MG63 (cell line): Measurements from ENCODE around the gene DUS2. TPM values are rescaled to one million over a fixed set of nuclear protein-coding genes. Genes with fewer than 3 reads are reported as not detected.
"Not testable (repeated sequence)": the region's sequence is repeated elsewhere in the genome, so short reads cannot be mapped to it uniquely, and the experiment has no call there.

Experiments
- DNase-seq: peaks from one replicate; pipeline ENCODE4 v3.0.0-alpha.2; 2020
- H3K27me3 ChIP-seq: fragments of 250-450 bp; sonication (Bioruptor Pico); 2 replicates; pipeline ENCODE4 v1.5.1; 2020; ENCODE audit warnings: mild to moderate bottlenecking, moderate library complexity
- H3K36me3 ChIP-seq: fragments of 250-450 bp; sonication (Bioruptor Pico); 2 replicates; pipeline ENCODE4 v1.5.1; 2020; ENCODE audit warnings: mild to moderate bottlenecking, moderate library complexity
- H3K4me3 ChIP-seq: fragments of 250-450 bp; sonication (Bioruptor Pico); 2 replicates; pipeline ENCODE4 v1.5.1; 2020; ENCODE audit warnings: mild to moderate bottlenecking, moderate library complexity
- H3K9me3 ChIP-seq: fragments of 250-450 bp; sonication (Bioruptor Pico); 2 replicates; pipeline ENCODE4 v1.5.1; 2020; ENCODE audit warnings: mild to moderate bottlenecking, moderate library complexity
- total RNA-seq: library from RNA; depleted of rRNA; stranded (reverse); fragments of >200 nt; shearing (Covaris generic); gene quantifications from 2 replicates; pipeline ENCODE4 v1.2.3, GENCODE V29; 2014; ENCODE audit warnings: low replicate concordance

DUS2 gene
- total RNA-seq, 1 experiment from 2014 or later: 16.9 TPM

DNA sequence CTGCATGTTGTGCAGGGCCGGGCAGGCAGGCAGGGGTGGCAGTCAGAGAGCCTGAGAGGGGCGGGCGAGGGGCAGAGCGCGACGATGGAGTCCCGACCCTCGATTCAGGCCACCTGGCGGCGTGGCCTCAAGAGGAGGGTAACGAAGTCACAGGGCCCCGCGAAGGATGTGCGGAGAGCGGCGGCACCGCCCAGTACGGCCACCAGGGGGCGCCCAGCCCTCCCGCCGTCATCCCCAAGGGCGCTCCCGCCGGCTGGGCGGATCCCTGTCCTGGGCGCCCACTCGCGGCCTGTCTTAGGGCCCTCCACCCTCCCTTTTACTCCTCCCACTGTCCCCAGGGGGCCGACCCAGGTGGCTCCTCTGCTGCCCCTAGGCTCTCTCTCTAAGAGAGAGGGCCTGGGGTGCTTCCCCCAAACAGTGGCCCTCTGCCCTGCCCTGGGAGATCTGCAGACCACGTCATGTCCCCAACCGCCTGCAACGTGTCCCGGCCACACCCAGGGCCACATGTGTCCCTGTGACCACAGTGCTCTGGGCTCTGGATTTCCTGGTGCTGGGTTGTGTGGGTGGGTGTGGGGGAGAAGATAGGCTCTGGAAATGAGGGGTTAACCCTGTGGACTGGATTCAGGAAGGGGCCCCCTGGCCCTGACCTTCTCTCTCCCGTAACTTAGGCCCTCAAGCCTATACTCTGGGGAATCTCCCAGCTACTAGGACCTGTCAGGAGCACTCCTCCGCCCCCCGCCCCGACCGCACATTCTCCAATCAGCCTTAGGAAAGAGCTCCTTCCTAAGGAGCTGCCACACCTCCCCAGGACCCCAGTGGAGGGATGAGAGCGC, 29.7 kb upstream of the DUS2 start:
- no peaks in the 10 kb centered on the region for H3K27me3 ChIP-seq
- H3K36me3 ChIP-seq: no peaks in the 10 kb centered on the region
- DNase-seq: peak; percentile 71
- H3K9me3 ChIP-seq: no peaks in the 10 kb centered on the region
- H3K4me3 ChIP-seq: no peak overlapping the region

DNA sequence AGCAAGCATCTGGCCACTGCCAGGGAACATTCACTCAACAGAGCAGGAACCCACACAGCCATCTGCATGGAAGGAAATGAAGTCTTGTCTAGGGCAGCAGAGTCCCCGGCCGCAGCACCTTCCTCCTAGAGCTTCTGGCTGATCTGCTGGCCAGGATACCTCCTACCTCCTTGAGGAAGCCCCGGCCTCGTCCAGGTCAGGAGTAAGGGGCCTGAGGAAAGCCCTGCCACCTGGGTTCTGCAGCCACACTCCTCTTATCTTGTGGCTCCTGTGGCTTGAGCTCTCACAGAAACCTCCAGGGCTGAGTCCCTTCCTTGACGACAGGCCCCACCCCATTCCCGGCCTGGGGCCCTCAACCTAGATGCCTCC, 29.1 kb upstream of the DUS2 start:
- not testable (repeated sequence) for H3K4me3 ChIP-seq, H3K36me3 ChIP-seq, H3K9me3 ChIP-seq, H3K27me3 ChIP-seq, DNase-seq

DNA sequence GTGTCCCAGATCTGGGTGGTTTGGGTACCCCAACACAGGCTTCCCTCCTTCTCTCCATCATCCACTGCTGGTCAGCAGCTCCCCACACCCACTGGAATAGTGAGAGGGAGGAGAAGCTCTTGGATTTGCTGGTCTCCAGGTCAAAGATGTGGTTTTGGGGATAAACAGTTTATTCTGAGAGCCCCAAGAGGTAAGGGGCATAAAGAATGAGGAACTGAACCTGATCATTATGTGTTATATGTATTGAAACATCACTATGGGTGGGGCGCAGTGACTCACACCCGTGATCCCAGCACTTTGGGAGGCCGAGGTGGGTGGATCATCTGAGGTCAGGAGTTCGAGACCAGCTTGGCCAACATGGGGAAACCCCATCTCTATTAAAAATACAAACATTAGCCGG, 27.7 kb upstream of the DUS2 start:
- Histone ChIP-seq H3K4me3 (no peak overlapping the region), H3K27me3 (no peaks in the 10 kb centered on the region), H3K9me3 (no peaks in the 10 kb centered on the region), H3K36me3 (no peaks in the 10 kb centered on the region)
- DNase-seq: no peak

DNA sequence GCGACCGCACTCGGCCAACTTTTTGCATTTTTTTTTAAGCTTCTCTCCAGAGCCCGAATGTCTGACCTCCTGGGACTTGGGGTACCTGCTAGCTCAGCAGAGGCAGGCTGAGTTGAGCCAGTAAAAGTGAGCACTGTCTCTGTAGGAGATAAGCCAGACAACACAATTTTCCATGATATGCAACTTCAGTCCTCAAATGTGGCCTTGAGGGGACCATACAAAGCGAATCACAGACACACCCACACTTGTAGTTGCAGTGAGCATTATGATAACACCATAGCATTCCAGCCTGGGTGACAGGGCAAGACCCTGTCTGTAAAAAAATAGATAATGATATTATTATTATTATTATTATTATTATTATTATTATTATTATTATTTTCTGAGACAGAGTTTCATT, 26.4 kb upstream of the DUS2 start:
- no peaks in the 10 kb centered on the region for H3K9me3 ChIP-seq
- no peak for DNase-seq
- no peaks in the 10 kb centered on the region for H3K27me3 ChIP-seq

DNA sequence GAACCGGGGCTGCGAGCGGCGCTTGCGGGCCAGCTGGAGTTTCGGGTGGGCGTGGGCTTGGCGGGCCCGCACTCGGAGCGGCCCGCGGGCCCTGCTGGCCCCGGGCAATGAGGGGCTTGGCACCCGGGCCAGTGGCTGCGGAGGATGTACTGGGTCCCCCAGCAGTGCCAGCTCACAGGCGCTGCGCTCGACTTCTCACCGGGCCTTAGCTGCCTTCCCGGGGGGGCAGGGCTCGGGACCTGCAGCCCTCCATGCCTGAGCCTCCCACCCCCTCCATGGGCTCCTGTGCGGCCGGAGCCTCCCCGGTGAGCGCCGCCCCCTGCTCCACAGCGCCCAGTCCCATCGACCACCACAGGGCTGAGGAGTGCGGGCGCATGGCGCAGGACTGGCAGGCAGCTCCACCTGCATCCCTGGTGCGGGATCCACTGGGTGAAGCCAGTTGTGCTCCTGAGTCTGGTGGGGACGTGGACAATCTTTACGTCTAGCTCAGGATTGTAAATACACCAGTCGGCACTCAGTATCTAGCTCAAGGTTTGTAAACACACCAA, 24.8 kb upstream of the DUS2 start:
- not testable (repeated sequence) for H3K4me3 ChIP-seq, H3K36me3 ChIP-seq, DNase-seq, H3K27me3 ChIP-seq, H3K9me3 ChIP-seq

More for the DNA sequence above, 26.4 kb upstream of the DUS2 start:
- Histone ChIP-seq H3K4me3 (no peak overlapping the region), H3K36me3 (no peaks in the 10 kb centered on the region)

DNA sequence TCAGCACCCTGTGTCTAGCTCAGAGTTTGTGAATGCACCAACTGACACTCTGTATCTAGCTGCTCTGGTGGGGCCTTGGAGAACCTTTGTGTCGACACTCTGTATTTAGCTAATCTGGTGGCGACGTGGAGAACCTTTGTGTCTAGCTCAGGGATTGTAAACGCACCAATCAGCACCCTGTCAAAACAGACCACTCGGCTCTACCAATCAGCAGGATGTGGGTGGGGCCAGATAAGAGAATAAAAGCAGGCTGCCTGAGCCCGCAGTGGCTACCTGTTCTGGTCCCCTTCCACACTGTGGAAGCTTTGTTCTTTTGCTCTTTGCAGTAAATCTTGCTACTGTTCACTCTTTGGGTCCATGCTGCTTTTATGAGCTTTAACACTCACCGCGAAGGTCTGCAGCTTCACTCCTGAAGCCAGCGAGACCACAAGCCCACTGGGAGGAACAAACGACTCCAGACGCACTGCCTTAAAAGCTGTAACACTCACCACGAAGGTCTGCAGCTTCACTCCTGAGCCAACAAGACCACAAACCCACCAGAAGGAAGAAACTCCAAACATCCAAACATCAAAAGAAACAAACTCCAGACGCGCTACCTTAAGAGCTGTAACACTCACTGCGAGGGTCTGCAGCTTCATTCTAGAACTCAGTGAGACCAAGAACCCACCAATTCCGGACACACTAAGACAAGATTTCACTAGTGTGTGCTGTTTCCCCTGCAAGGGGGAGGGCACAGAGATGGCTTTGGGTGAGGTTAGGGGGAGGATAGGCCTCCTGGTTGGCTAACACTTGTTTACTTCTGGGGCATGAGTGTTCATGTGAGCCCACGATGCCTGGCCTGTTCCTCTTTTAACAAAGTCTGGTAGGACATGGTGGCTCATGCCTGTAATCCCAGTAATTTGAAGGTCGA, 24.1 kb upstream of the DUS2 start, which contains the start of gene DPEP2:
TSS of gene DPEP2 (minus strand) at position 706 of the 910 bp plus-strand sequence. CDS start 6,272 bp downstream, outside the sequence.
- H3K27me3 ChIP-seq, H3K4me3 ChIP-seq, H3K9me3 ChIP-seq, DNase-seq, H3K36me3 ChIP-seq: not testable (repeated sequence)

DNA sequence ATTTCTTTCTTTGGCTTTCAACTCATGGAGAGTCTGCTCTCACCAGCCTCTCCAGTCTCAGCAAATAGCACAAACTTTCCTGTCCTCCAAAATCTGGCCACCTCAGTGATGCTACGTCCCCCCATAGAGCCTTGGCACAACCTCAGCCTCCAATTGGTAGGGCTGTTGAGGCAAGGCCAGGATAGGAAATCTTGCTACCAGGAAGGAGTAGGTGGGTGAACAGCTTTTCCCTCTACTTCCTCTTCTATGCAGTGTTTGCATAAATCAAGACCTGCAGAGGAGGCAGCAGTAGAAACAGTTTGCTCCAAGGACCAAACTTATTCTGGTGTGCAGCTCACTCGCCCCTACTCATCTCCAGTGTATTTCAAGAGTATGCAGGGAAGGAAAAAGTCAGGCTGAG, 23.1 kb upstream of the DUS2 start:
- DNase-seq: no peak
- no peak overlapping the region for H3K4me3 ChIP-seq
- H3K9me3 ChIP-seq: no peaks in the 10 kb centered on the region
- no peaks in the 10 kb centered on the region for H3K27me3 ChIP-seq
- no peaks in the 10 kb centered on the region for H3K36me3 ChIP-seq

DNA sequence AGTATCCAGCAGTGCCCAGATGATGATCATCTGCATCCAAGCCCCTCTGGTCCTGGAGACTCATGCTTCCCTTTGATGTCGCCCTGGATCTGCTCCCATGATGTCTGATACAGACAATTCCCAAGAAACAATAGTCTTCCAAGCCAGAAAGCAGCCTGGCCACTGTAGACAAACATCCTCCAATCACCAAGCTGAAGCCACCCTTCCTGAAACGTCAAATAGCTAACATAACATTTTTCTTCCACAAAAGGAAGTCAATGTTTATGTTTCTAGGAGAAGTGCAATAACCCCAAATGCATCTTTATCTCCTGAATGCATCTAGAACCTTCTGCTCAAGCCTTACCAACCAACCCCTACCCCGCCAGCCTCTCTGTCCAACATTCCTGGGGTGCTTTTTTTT, 22.6 kb upstream of the DUS2 start:
- no peaks in the 10 kb centered on the region for H3K36me3 ChIP-seq
- H3K4me3 ChIP-seq: no peak overlapping the region
- H3K27me3 ChIP-seq: no peaks in the 10 kb centered on the region
- no peak for DNase-seq
- no peaks in the 10 kb centered on the region for H3K9me3 ChIP-seq

DNA sequence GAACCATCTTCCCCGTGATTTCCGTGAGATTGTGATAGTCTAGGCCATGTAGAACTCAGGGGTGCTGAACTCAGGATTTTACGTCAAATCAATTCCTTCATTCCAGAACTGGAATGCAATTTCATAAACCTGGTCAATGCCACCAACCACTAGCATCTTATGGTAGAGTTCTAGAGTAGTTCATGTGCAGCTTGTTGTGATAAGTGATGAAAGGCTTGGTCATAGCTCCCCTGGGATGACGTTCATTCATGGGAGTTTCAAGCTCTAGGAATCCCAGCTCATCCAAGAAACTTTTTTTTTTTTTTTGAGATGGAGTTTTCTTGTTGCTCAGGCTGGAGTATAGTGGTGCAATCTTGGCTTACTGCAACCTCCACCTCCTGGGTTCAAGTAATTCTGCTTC, 20.1 kb upstream of the DUS2 start:
- DNase-seq: no peak
- no peak overlapping the region for H3K4me3 ChIP-seq
- H3K36me3 ChIP-seq: no peaks in the 10 kb centered on the region

DNA sequence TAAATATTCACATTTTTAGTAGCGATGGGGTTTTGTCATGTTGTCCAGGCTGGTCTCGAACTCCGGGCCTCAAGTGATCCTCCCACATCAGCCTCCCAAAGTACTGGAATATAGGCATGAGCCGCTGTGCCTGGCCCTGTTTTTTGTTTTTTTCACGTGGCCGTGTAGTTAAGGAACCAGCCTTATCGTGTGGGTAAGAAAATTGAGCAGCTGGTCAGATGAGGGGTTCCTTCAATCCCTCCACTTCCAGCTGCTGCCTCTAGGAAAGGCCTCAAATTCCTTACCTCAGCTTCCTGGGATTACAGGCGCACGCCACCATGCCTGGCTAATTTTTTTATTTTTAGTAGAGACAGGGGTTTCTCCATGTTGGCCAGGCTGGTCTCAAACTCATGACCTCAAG, 17.9 kb upstream of the DUS2 start:
- Histone ChIP-seq H3K27me3 (no peaks in the 10 kb centered on the region), H3K4me3 (no peak overlapping the region), H3K36me3 (no peaks in the 10 kb centered on the region), H3K9me3 (no peaks in the 10 kb centered on the region)
- no peak for DNase-seq

More for the DNA sequence above, 20.1 kb upstream of the DUS2 start:
- Histone ChIP-seq H3K9me3 (no peaks in the 10 kb centered on the region), H3K27me3 (no peaks in the 10 kb centered on the region)

DNA sequence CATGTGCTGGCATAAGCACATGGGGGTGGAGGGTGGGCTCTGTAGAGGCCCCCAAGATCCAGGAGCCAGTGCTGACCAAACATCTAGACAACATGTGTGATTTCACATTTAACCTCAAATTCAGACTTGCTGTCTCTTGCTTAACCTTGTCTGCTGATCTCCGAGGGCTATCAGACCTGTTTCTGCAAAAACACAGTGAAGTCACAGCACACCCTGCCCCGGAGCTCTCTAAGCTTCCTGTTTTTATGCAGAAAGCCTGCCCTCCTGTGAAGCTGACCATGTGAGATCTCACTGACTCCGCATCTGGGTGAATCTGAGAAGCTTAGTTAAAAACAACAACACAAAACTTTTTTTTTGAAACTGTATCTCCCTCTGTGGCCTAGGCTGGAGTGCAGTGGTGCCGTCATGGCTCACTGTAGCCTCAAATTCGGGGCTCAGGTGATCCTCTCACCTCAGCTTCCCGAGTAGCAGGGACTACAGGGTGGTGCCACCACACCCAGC, 17.2 kb upstream of the DUS2 start:
- H3K27me3 ChIP-seq: no peaks in the 10 kb centered on the region
- no peak overlapping the region for H3K4me3 ChIP-seq
- H3K36me3 ChIP-seq: no peaks in the 10 kb centered on the region
- no peak for DNase-seq
- H3K9me3 ChIP-seq: no peaks in the 10 kb centered on the region

DNA sequence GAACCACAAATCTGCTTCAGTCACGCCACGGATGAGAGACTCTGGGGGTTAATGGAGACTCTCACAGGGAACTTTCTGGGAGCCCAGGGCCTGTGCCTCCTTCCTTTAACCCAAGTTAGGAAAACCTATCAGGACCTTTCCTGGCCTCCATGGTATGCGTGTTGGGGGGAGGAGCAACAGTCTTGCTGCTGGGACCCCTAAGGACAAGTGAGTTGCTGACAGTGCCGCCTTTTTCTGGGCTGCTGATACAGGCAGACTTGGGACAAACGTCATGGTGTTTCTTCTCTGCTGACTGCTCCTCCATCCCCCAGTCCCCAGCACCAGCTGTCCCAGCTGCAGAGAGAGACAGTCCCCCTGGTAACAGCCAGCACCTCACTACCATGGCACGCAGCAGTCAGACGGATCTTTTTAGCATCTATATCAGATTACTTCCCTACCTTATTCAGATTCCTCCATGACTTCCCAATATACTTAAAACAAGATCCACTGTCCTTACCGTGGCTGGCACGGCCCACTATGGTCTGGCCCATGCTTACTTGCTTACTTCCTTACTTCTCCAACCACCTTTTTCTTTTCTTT, 13.8 kb upstream of the DUS2 start:
- Histone ChIP-seq H3K36me3 (no peaks in the 10 kb centered on the region), H3K9me3 (no peaks in the 10 kb centered on the region), H3K27me3 (no peaks in the 10 kb centered on the region), H3K4me3 (no peak overlapping the region)
- DNase-seq: no peak

DNA sequence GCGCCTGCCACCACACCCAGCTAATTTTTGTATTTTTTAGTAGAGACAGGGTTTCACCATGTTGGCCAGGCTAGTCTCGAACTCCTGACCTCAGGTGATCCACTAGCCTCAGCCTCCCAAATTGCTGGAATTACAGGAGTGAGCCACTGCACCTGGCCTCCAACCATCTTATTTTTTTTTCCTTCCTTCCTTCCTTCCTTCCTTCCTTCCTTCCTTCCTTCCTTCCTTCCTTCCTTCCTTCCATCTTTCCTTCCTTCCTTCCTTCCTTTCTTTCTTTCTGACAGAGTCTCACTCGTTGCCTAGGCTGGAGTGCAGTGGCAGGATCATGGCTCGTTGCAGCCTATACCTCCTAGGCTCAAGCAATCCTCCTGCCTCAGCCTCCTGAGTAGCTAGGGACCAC, 13.2 kb upstream of the DUS2 start:
- not testable (repeated sequence) for DNase-seq, H3K36me3 ChIP-seq, H3K9me3 ChIP-seq, H3K4me3 ChIP-seq, H3K27me3 ChIP-seq

DNA sequence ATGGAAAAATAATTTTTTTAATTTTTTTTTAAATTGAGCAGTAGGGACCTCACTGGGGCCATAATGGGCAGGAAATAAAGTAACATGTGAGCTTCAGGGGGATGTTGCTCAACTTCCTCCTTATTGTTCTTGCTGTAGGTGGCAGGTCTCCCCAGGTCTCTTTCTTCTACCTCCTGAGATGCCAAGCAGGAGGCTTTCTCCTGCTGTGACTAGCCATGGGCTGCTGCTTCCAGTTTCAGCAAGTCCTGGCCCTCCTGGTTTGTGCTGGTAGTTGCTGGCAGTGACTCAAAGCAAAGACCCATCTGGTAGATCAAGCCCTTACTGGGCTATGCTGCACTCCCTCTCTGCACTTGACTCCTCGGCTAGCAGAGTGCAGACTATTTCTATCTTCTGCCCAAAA, 9.6 kb upstream of the DUS2 start:
- Histone ChIP-seq H3K9me3 (no peaks in the 10 kb centered on the region), H3K36me3 (no peaks in the 10 kb centered on the region), H3K4me3 (no peak overlapping the region), H3K27me3 (no peaks in the 10 kb centered on the region)
- no peak for DNase-seq

DNA sequence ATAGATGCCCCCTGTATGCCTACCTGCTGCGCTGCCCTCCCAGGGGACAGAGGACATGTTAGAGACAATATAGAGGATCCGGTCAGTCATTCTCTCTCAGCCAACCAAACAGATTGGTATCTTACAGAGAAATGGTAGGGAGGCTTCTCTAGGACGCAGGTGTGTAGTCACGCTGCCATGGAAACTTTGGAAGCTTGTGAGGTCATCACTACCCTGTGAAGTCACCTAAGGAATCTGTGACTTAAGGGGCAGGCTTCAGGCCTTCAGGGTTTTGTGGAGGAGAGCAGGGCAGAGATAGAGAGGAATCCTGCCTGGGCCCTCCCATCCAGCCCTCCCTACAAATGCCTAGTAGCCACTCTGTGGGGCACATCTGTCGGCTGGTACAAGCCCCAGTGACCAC, 7.4 kb upstream of the DUS2 start, which contains the start of gene DPEP2NB:
TSS of gene DPEP2NB (minus strand) at position 231 of the 400 bp plus-strand sequence. CDS start at position 90, 141 bp downstream.
- H3K36me3 ChIP-seq: no peaks in the 10 kb centered on the region
- DNase-seq: no peak
- H3K9me3 ChIP-seq: no peaks in the 10 kb centered on the region

DNA sequence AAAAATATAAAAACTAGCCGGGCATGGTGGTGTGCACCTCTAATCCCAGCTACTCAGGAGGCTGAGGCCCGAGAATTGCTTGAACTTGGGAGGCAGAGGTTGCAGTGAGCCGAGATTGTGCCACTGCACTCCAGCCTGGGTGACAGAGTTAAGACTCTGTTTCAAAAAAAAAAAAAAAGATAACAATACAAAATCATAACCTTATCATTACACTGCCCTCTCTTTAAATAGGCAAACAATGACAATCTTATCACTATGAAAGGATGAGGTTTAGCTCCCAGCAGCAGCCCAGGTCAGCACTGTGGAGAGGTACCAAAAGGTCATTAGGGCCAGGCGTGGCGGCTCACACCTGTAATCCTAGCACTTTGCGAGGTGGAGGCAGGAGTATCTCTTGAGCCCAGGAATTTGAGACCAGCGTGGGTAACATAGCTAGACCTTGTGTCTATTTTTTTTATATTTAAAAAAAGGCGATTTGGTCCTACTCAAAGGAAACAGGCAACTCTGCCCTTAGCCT, 3.9 kb upstream of the DUS2 start:
- Histone ChIP-seq H3K4me3 (no peak overlapping the region), H3K27me3 (no peaks in the 10 kb centered on the region), H3K9me3 (no peaks in the 10 kb centered on the region), H3K36me3 (peaks cover 3% of the 10 kb centered on the region; the same call in 1 of the 2 replicates)
- no peak for DNase-seq

More for the DNA sequence above, 7.4 kb upstream of the DUS2 start, which contains the start of gene DPEP2NB:
- no peaks in the 10 kb centered on the region for H3K27me3 ChIP-seq
- no peak within 1 kb of the TSS for H3K4me3 ChIP-seq
